ENCODE results near the gene TP53RK. TPM values are rescaled to one million over a fixed set of nuclear protein-coding genes. Genes with fewer than 3 reads are reported as not detected.

TP53RK gene
- total RNA-seq, 1 donor from 2014 or later = 15.9 TPM

DNA sequence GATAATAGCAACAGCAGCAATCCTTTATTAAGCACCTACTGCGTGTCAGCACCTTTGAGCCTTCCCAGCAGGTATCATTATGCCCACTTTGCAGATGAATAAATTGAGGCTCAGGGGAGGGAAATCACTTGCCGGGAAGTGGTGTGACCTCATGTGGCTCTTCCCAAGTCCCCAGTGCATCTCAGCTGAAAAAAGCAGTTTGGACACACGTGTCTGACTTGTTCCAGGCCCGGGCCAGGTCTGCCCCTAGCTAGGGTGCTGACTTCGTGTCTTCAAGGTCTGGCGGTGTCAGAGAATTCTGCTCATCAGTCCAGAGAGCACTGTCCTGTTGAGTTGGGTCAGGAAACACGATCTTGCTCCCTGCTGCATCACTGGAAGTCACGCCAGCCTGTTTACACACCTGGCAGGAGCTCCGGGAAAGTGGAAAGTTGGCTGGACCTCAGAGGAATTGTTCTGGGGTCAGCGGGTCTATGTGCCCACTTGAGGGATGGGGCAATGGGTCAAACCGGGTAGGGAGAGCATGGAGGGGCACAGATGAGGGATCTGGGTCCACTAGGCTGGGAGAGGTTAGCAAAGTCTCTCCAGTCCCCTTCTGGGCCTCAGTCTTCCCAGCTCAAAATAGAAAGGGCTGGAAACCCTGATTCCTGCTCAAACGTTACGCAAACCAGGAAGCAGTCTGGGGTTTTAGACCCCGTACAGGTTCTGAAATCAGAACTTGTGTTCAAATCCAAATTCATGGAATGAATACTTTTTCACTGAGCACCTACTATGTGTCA, 48.5 kb downstream of the TP53RK start:
- no peak overlapping the region for H3K4me2 ChIP-seq
- no peak overlapping the region for H3K4me3 ChIP-seq
- no peak overlapping the region for H3K9ac ChIP-seq
- no peaks in the 10 kb centered on the region for H3K79me2 ChIP-seq (ENCODE audit: low read depth)
- H3K36me3 ChIP-seq = no peaks in the 10 kb centered on the region
- H3K27ac Mint-ChIP-seq = no peak overlapping the region
- TF ChIP-seq EZH2 (IDR thresholded peaks at IDR 0.05) (no peak), EZH2phosphoT487 (IDR thresholded peaks at IDR 0.05) (no peak)
- TF ChIP-seq, protein P1, sequence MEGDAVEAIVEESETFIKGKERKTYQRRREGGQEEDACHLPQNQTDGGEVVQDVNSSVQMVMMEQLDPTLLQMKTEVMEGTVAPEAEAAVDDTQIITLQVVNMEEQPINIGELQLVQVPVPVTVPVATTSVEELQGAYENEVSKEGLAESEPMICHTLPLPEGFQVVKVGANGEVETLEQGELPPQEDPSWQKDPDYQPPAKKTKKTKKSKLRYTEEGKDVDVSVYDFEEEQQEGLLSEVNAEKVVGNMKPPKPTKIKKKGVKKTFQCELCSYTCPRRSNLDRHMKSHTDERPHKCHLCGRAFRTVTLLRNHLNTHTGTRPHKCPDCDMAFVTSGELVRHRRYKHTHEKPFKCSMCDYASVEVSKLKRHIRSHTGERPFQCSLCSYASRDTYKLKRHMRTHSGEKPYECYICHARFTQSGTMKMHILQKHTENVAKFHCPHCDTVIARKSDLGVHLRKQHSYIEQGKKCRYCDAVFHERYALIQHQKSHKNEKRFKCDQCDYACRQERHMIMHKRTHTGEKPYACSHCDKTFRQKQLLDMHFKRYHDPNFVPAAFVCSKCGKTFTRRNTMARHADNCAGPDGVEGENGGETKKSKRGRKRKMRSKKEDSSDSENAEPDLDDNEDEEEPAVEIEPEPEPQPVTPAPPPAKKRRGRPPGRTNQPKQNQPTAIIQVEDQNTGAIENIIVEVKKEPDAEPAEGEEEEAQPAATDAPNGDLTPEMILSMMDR (IDR thresholded peaks at IDR 0.05) = no peak
- H4K20me1 ChIP-seq (ENCODE audit: low read depth) = peaks cover 4% of the 10 kb centered on the region
- H3K9me3 ChIP-seq (ENCODE audit: low read depth) = no peaks in the 10 kb centered on the region
- H3K27me3 Mint-ChIP-seq (ENCODE audit: insufficient read depth, low read depth) = peaks cover 5% of the 10 kb centered on the region
- H3K27ac ChIP-seq = no peak overlapping the region
- DNase-seq (ENCODE audit: low spot score) = no peak
- peaks cover 19% of the 10 kb centered on the region for H3F3A ChIP-seq (ENCODE audit: low read depth)
- no peak overlapping the region for H3K4me3 Mint-ChIP-seq
- H2AFZ ChIP-seq (replicated peaks) = no peak overlapping the region
- H3K36me3 Mint-ChIP-seq = no peaks in the 10 kb centered on the region
- peaks cover 7% of the 10 kb centered on the region for H3K27me3 ChIP-seq
- peaks cover 36% of the 10 kb centered on the region for H3K4me1 Mint-ChIP-seq
- H3K4me1 ChIP-seq = peaks cover 20% of the 10 kb centered on the region
- no peaks in the 10 kb centered on the region for H3K9me3 Mint-ChIP-seq

DNA sequence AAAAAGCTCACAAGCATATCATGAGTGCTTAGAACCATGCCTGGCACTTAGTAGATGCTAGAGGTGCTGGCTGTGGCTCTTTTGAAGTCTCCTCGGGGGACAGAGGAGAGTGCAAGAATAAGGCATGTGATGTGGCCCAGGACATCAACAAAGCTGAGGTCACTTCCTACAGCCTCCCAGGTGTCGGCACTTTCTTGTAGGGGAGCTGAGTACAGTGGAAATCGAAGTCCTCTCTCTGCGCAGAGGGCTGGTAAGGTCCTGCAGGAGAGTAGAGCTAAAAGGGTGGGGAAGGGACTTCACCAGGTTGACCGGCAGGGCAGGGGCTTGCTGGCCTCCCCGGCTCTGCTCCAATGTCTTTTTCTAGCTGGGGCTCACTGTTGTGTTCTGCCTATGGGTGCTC, 49.2 kb downstream of the TP53RK start:
- Histone ChIP-seq H2AFZ (replicated peaks) (no peak overlapping the region), H3F3A (ENCODE audit: low read depth) (peaks cover 15% of the 10 kb centered on the region), H3K4me2 (no peak overlapping the region), H3K4me3 (no peak overlapping the region), H3K27ac (no peak overlapping the region), H3K4me1 (peaks cover 13% of the 10 kb centered on the region), H3K36me3 (no peaks in the 10 kb centered on the region), H4K20me1 (ENCODE audit: low read depth) (peaks cover under 1% of the 10 kb centered on the region), H3K79me2 (ENCODE audit: low read depth) (no peaks in the 10 kb centered on the region), H3K9me3 (ENCODE audit: low read depth) (no peaks in the 10 kb centered on the region), H3K27me3 (peaks cover 5% of the 10 kb centered on the region), H3K9ac (no peak overlapping the region)
- no peak for DNase-seq (ENCODE audit: low spot score)
- H3K9me3 Mint-ChIP-seq = no peaks in the 10 kb centered on the region
- H3K4me3 Mint-ChIP-seq = no peak overlapping the region
- H3K27ac Mint-ChIP-seq = peak overlapping the region; percentile 57
- H3K36me3 Mint-ChIP-seq = no peaks in the 10 kb centered on the region
- H3K4me1 Mint-ChIP-seq = peaks cover 32% of the 10 kb centered on the region
- H3K27me3 Mint-ChIP-seq (ENCODE audit: insufficient read depth, low read depth) = peaks cover 5% of the 10 kb centered on the region
- no peak for TF ChIP-seq EZH2 (IDR thresholded peaks at IDR 0.05)
- TF ChIP-seq EZH2phosphoT487 (IDR thresholded peaks at IDR 0.05) = no peak
- TF ChIP-seq, protein P1 (IDR thresholded peaks at IDR 0.05) = no peak

DNA sequence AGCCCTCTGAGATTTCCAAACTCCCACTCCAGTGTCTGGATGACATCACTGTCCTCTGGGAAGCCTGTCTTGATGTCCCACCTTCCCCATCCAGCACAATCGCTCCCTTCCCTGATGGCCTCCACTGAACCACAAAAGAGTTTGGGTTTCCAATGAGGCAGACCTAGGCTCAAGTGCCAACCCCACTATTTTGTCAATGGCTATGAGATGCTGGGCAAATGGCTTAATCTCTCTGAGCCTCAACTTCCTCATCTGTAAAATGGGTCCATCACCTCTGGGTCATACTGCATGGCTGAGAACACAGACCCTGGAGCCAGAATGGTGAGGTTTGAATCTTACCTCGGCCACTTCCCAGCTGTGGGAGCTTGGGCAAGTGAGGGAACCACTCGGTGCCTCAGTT, 49.7 kb downstream of the TP53RK start:
- DNase-seq (ENCODE audit: low spot score) = no peak
- Histone ChIP-seq H3K9ac (no peak overlapping the region), H2AFZ (replicated peaks) (no peak overlapping the region), H4K20me1 (ENCODE audit: low read depth) (no peaks in the 10 kb centered on the region), H3K9me3 (ENCODE audit: low read depth) (no peaks in the 10 kb centered on the region), H3K4me1 (peaks cover 9% of the 10 kb centered on the region), H3K4me2 (no peak overlapping the region), H3K27ac (no peak overlapping the region), H3K4me3 (no peak overlapping the region), H3K79me2 (ENCODE audit: low read depth) (no peaks in the 10 kb centered on the region), H3K36me3 (no peaks in the 10 kb centered on the region), H3K27me3 (peaks cover under 1% of the 10 kb centered on the region), H3F3A (ENCODE audit: low read depth) (peaks cover 13% of the 10 kb centered on the region)
- Mint-ChIP-seq H3K27ac (no peak overlapping the region), H3K27me3 (ENCODE audit: insufficient read depth, low read depth) (peaks cover 8% of the 10 kb centered on the region), H3K36me3 (no peaks in the 10 kb centered on the region), H3K9me3 (no peaks in the 10 kb centered on the region), H3K4me3 (no peak overlapping the region), H3K4me1 (peaks cover 32% of the 10 kb centered on the region)
- TF ChIP-seq, protein P1 (IDR thresholded peaks at IDR 0.05) = no peak
- no peak for TF ChIP-seq EZH2 (IDR thresholded peaks at IDR 0.05)
- TF ChIP-seq EZH2phosphoT487 (IDR thresholded peaks at IDR 0.05) = no peak

All from neural progenitor cell (in vitro differentiated cells).